H9 (cell line): ENCODE data around the gene TBC1D30. TPM values are rescaled to one million over a fixed set of nuclear protein-coding genes. Genes with fewer than 3 reads are reported as not detected.

Source experiments
- DNase-seq: peaks from one replicate; pipeline ENCODE4 v3.0.0-alpha.2; 2017
- H2AFZ ChIP-seq: one replicate; pipeline ENCODE4 v1.6.1; 2013; ENCODE audit warnings: mild to moderate bottlenecking, low read length, control low read depth, moderate library complexity
- H2AK5ac ChIP-seq: 2 replicates; pipeline ENCODE4 v1.6.1; 2013; ENCODE audit warnings: low read length, control low read depth, mixed read lengths; ENCODE audit not compliant: insufficient read length
- H2BK120ac ChIP-seq: one replicate; pipeline ENCODE4 v1.6.1; 2013; ENCODE audit warnings: low read depth, mild to moderate bottlenecking, low read length, control low read depth, inconsistent platforms; ENCODE audit not compliant: poor library complexity, severe bottlenecking
- H2BK12ac ChIP-seq: 2 replicates; pipeline ENCODE4 v1.6.1; 2013; ENCODE audit warnings: low read length, control low read depth, mixed read lengths, low read depth; ENCODE audit not compliant: insufficient read length
- H2BK15ac ChIP-seq: 2 replicates; pipeline ENCODE4 v1.6.1; 2013; ENCODE audit warnings: low read depth, low read length, control low read depth
- H2BK20ac ChIP-seq: one replicate; pipeline ENCODE4 v1.6.1; 2013; ENCODE audit warnings: low read depth, mild to moderate bottlenecking, low read length, control low read depth, inconsistent platforms; ENCODE audit not compliant: poor library complexity, severe bottlenecking
- H2BK5ac ChIP-seq: 2 replicates; pipeline ENCODE4 v1.6.1; 2013; ENCODE audit warnings: low read length, control low read depth, mixed read lengths; ENCODE audit not compliant: insufficient read length
- H3K14ac ChIP-seq: 2 replicates; pipeline ENCODE4 v1.6.1; 2013; ENCODE audit warnings: low read length, control low read depth; ENCODE audit not compliant: insufficient read depth
- H3K18ac ChIP-seq: 2 replicates; pipeline ENCODE4 v1.6.1; 2013; ENCODE audit warnings: low read depth, mild to moderate bottlenecking, mixed read lengths, low read length, control low read depth; ENCODE audit not compliant: insufficient read length
- H3K23ac ChIP-seq: 2 replicates; pipeline ENCODE4 v1.6.1; 2013; ENCODE audit warnings: low read length, control low read depth, mixed read lengths, low read depth; ENCODE audit not compliant: insufficient read length
- H3K23me2 ChIP-seq: 2 replicates; pipeline ENCODE4 v1.6.1; 2013; ENCODE audit warnings: low read depth, mild to moderate bottlenecking, mixed read lengths, low read length, control low read depth; ENCODE audit not compliant: insufficient read length, poor library complexity, severe bottlenecking
- H3K27ac ChIP-seq: 2 replicates; pipeline ENCODE4 v1.5.1; 2013; ENCODE audit warnings: low read length, control low read depth, mixed read lengths, low read depth; ENCODE audit not compliant: insufficient read length
- H3K27me3 ChIP-seq: 2 replicates; pipeline ENCODE4 v1.6.1; 2013; ENCODE audit warnings: low read length, control low read depth, inconsistent platforms; ENCODE audit not compliant: insufficient read depth
- H3K4ac ChIP-seq: 2 replicates; pipeline ENCODE4 v1.6.1; 2013; ENCODE audit warnings: low read depth, mild to moderate bottlenecking, control low read depth, inconsistent platforms, low read length, moderate library complexity
- H3K4me1 ChIP-seq: 2 replicates; pipeline ENCODE4 v1.6.1; 2013; ENCODE audit warnings: low read length, control low read depth, inconsistent platforms; ENCODE audit not compliant: insufficient read depth
- H3K4me2 ChIP-seq: 2 replicates; pipeline ENCODE4 v1.6.1; 2013; ENCODE audit warnings: low read length, control low read depth, mixed read lengths; ENCODE audit not compliant: insufficient read length, insufficient read depth
- H3K56ac ChIP-seq: 2 replicates; pipeline ENCODE4 v1.6.1; 2013; ENCODE audit warnings: low read depth, mild to moderate bottlenecking, mixed read lengths, low read length, control low read depth; ENCODE audit not compliant: insufficient read length
- H3K79me1 ChIP-seq: 2 replicates; pipeline ENCODE4 v1.6.1; 2013; ENCODE audit warnings: low read depth, mild to moderate bottlenecking, moderate library complexity, low read length, control low read depth, inconsistent platforms; ENCODE audit not compliant: insufficient read depth, poor library complexity, severe bottlenecking
- H3K79me2 ChIP-seq: 2 replicates; pipeline ENCODE4 v1.6.1; 2013; ENCODE audit warnings: low read length, control low read depth, inconsistent platforms; ENCODE audit not compliant: insufficient read depth
- H3K9ac ChIP-seq: 2 replicates; pipeline ENCODE4 v1.6.1; 2013; ENCODE audit warnings: low read length, control low read depth, mixed read lengths; ENCODE audit not compliant: insufficient read length; ENCODE audit errors: extremely low read depth
- H3K9me3 ChIP-seq: one replicate; pipeline ENCODE4 v1.6.1; 2013; ENCODE audit warnings: low read depth, low read length, inconsistent platforms; ENCODE audit not compliant: control insufficient read depth
- H3T11ph ChIP-seq: one replicate; pipeline ENCODE4 v1.6.1; 2013; ENCODE audit warnings: mild to moderate bottlenecking, low read length, control low read depth, inconsistent platforms
- H4K20me1 ChIP-seq: one replicate; pipeline ENCODE4 v1.6.1; 2013; ENCODE audit not compliant: control insufficient read depth, insufficient read length, insufficient read depth
- H4K5ac ChIP-seq: 2 replicates; pipeline ENCODE4 v1.6.1; 2013; ENCODE audit warnings: low read depth, mild to moderate bottlenecking, mixed read lengths, low read length, control low read depth; ENCODE audit not compliant: insufficient read length
- H4K8ac ChIP-seq: replicated peaks from 2 replicates; pipeline ENCODE4 v1.6.1; 2013; ENCODE audit warnings: low read length, control low read depth, mixed read lengths, low read depth; ENCODE audit not compliant: insufficient read length
- H4K91ac ChIP-seq: 2 replicates; pipeline ENCODE4 v1.6.1; 2013; ENCODE audit warnings: low read depth, mild to moderate bottlenecking, moderate library complexity, mixed read lengths, low read length, control low read depth; ENCODE audit not compliant: insufficient read length
- H3K27ac Mint-ChIP-seq, 3 experiments: 2 replicates in 2 of 3; 3 replicates in 1 of 3; pipeline ENCODE4 v1.8.0; 2020 to 2021; ENCODE audit warnings: mixed read lengths in 3 of 3, mild to moderate bottlenecking in 1 of 3, moderate library complexity in 1 of 3
- H3K27me3 Mint-ChIP-seq: 2 replicates; pipeline ENCODE4 v1.8.0; 2021; ENCODE audit warnings: low read depth, mild to moderate bottlenecking, moderate library complexity, mixed read lengths
- H3K36me3 Mint-ChIP-seq, 3 experiments: 2 replicates in 2 of 3; 3 replicates in 1 of 3; pipeline ENCODE4 v1.8.0; 2020 to 2021; ENCODE audit warnings: low read depth in 3 of 3, mixed read lengths in 3 of 3; ENCODE audit not compliant: insufficient read depth in 1 of 3
- H3K4me1 Mint-ChIP-seq, 2 experiments: 2 replicates each; pipeline ENCODE4 v1.8.0; 2020; ENCODE audit warnings: mixed read lengths in 2 of 2
- H3K4me3 Mint-ChIP-seq, 2 experiments: 2 replicates in 1 of 2; 3 replicates in 1 of 2; pipeline ENCODE4 v1.8.0; 2020 to 2021; ENCODE audit warnings: mild to moderate bottlenecking in 2 of 2, mixed read lengths in 2 of 2, moderate library complexity in 1 of 2
- H3K9me3 Mint-ChIP-seq, 2 experiments: 2 replicates in 1 of 2; 3 replicates in 1 of 2; pipeline ENCODE4 v1.8.0; 2020; ENCODE audit warnings: mild to moderate bottlenecking in 2 of 2, mixed read lengths in 2 of 2, moderate library complexity in 1 of 2
- WGBS: extraction: QIAGEN DNeasy Blood & Tissue Kit; methylation state at CpG from one replicate; pipeline ENCODE4 v1.1.7; 2013; ENCODE audit warnings: missing lambda C conversion rate, low lambda C conversion rate, mixed read lengths; ENCODE audit not compliant: insufficient read length; ENCODE audit errors: extremely low coverage; 5-methylcytosine and 5-hydroxymethylcytosine counted together
- total RNA-seq: library from RNA; stranded (reverse); gene quantifications from 2 replicates; pipeline ENCODE4 v1.2.1, GENCODE V29; 2021
- TF ChIP-seq, protein P1 (sequence below): fragments of 200-600 bp; sonication (generic); conservative IDR thresholded peaks from 3 replicates; pipeline ENCODE4 v1.8.0; 2021; ENCODE audit warnings: antibody characterized with exemption, mild to moderate bottlenecking

Gene TBC1D30
- total RNA-seq, 1 experiment from 2014 or later, result 1.6 TPM

DNA sequence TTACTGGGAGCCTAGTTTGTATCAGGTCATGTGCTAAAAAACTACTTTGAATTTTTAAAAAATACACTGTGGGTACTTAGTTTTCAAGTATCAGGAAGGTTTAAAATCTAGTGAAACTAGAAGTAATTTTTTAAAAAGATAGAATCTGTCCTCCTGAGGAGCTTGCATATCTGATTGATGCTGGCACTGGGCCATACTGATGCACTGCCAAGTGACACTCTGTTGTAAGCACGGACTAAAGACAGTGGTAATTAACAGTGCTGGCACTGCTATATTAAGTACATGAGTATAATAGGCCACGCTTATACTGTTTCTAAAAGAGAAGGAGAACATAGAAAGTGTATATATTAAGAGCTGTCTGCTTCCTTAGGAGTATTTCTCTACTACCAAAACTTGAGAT is 10.0 kb upstream of the TBC1D30 start:
- no peak for DNase-seq
- H3K36me3 Mint-ChIP-seq, result no peaks in the 10 kb centered on the region
- Histone ChIP-seq H2AK5ac (no peak overlapping the region), H4K91ac (no peak overlapping the region), H3K23me2 (no peaks in the 10 kb centered on the region), H3K18ac (no peak overlapping the region), H2AFZ (no peak overlapping the region), H3K23ac (no peak overlapping the region), H3K9me3 (no peaks in the 10 kb centered on the region), H2BK15ac (no peak overlapping the region), H3K79me2 (no peaks in the 10 kb centered on the region), H3K4me2 (no peak overlapping the region), H4K8ac (no peak overlapping the region), H3T11ph (no peak overlapping the region), H3K4me1 (no peaks in the 10 kb centered on the region; the same call in 1 of the 2 replicates), H3K27me3 (no peaks in the 10 kb centered on the region), H2BK120ac (no peak overlapping the region), H3K27ac (no peak overlapping the region), H4K20me1 (no peaks in the 10 kb centered on the region), H3K14ac (no peak overlapping the region), H3K79me1 (no peaks in the 10 kb centered on the region), H2BK12ac (no peak overlapping the region), H2BK5ac (no peak overlapping the region), H2BK20ac (no peak overlapping the region), H3K4ac (no peak overlapping the region), H4K5ac (no peak overlapping the region), H3K56ac (no peak overlapping the region), H3K9ac (no peak overlapping the region)
- H3K27ac Mint-ChIP-seq, result no peak overlapping the region
- no peak overlapping the region for H3K4me3 Mint-ChIP-seq
- no CpG with 5 or more reads among the region's 2 CpGs for WGBS
- TF ChIP-seq, protein P1, sequence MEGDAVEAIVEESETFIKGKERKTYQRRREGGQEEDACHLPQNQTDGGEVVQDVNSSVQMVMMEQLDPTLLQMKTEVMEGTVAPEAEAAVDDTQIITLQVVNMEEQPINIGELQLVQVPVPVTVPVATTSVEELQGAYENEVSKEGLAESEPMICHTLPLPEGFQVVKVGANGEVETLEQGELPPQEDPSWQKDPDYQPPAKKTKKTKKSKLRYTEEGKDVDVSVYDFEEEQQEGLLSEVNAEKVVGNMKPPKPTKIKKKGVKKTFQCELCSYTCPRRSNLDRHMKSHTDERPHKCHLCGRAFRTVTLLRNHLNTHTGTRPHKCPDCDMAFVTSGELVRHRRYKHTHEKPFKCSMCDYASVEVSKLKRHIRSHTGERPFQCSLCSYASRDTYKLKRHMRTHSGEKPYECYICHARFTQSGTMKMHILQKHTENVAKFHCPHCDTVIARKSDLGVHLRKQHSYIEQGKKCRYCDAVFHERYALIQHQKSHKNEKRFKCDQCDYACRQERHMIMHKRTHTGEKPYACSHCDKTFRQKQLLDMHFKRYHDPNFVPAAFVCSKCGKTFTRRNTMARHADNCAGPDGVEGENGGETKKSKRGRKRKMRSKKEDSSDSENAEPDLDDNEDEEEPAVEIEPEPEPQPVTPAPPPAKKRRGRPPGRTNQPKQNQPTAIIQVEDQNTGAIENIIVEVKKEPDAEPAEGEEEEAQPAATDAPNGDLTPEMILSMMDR, result no peak
- peaks cover 3 to 9% of the 10 kb centered on the region in 2 experiments; a peak in 2 of 4 replicates for H3K4me1 Mint-ChIP-seq
- peaks cover 5% of the 10 kb centered on the region; the same call in 1 of the 2 replicates for H3K27me3 Mint-ChIP-seq
- H3K9me3 Mint-ChIP-seq, result no peaks in the 10 kb centered on the region; a peak in 1 of 5 replicates
